ENCODE data around the gene BCORL1.

Gene BCORL1

DNA sequence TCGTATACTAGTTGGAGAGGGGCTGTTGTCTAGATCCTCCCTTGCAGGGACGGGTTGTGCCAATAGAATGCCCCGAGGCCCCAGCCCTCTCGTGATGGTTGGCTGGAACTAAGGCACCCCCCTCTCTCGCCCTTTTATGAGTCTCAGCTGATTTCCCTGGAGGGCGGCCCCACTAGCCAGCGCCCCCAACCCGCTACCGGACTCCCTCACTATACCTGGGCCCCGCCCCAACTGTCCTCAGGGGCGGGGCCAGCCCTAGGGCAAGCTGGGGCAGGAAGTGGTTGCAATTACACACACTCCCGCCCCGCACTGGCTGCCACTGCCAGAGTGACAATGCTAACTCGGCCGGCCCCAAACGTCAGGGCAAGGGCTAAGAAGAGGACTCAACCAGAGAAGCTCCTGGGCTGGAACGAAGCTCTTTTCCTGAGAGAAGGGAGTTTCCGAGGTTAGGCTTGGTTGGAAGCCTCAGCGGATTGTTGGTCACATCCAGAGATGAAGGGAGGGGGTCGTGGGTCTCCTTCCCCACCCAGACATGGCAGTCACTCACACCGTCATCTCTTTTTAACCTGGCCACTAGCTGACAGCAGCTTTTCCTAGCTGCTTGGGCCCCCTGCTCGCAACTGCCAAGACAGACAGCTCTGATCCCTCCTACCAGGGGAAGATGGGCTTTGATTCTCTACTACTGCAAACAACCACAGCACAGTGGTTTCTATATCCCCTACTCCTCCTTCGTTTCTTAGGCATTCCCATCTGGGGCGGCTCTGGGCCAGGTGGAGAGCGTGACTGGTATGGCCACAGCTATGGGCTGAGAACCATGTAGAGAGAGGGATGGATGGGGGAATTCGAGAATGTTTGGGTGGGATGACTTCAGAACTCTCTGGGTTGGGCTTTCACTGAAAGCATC lies 21.0 kb upstream of the BCORL1 start:
- in situ Hi-C loops (cut with MboI; ENCODE audit: low sequenced_read_pairs): no loop called here

GRCh38 chrX:129963729-129964128 lies 18.7 kb upstream of the BCORL1 start:
- in situ Hi-C loops (cut with MboI; ENCODE audit: low sequenced_read_pairs): no loop called here

DNA sequence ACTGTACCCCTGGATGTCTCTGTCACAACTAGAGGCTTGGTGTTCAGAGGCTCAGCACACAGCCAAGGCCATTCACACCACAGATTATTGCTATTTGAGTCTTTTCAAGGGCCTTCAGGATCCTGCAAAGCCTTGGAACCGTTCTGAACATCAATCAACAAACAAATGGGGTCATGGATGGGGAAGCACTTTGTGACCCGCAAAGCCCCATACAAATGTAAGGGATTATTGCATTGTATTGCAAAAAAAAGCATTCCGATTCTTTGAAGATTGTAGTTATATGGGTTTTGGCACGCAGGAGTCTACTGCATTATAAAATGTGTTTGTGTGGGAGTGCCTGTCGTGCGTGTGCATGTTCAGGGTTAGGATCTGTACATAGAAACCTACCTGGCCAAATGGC lies 17.3 kb upstream of the BCORL1 start:
- in situ Hi-C loops (cut with MboI; ENCODE audit: low sequenced_read_pairs): no loop called here

DNA sequence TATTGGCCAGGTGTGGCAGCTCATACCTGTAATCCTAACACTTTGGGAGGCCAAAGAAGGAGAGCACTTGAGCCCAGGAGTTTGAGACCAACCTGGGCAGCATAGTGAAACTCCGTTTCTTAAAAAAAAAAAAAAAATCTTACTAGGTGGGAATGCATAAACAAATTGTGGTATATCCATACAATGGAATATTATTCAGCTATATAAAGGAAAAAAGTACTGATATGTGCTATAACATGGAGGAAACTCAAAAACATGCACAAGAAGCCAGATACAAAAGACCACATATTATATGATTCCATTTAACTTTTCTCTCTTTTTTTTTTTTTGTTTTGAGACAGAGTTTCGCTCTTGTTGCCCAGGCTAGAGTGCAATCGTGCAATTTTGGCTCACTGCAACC lies 13.5 kb upstream of the BCORL1 start:
- in situ Hi-C loops (cut with MboI; ENCODE audit: low sequenced_read_pairs): no loop called here

DNA sequence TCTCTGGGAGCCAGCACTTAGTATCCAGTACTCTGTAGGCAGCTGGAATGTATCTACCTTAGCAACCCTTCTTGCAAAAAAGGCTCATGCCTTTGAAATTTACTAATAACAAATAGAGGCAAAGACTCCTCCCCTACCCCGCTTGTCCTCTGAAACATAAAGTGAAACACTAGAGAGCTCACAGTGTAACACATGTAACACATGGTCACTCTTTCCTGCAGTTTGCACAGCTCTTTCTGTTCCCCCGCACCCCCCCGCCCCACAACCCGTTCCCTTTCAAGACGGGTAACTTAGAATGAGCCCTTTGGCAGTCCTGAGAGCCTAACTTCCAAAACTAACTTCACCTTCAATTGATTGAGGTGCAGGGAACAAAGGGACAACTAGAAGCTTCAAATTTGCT lies 6.0 kb upstream of the BCORL1 start:
- in situ Hi-C loops (cut with MboI; ENCODE audit: low sequenced_read_pairs): no loop called here

- in situ Hi-C loops (cut with MboI; ENCODE audit: low sequenced_read_pairs): no loop called here
Measured at GRCh38 chrX:129979207-129979920, 3.1 kb upstream of the BCORL1 start.

- in situ Hi-C loops (cut with MboI; ENCODE audit: low sequenced_read_pairs): no loop called here
Measured at GRCh38 chrX:129980001-129980401, 2.4 kb upstream of the BCORL1 start.

DNA sequence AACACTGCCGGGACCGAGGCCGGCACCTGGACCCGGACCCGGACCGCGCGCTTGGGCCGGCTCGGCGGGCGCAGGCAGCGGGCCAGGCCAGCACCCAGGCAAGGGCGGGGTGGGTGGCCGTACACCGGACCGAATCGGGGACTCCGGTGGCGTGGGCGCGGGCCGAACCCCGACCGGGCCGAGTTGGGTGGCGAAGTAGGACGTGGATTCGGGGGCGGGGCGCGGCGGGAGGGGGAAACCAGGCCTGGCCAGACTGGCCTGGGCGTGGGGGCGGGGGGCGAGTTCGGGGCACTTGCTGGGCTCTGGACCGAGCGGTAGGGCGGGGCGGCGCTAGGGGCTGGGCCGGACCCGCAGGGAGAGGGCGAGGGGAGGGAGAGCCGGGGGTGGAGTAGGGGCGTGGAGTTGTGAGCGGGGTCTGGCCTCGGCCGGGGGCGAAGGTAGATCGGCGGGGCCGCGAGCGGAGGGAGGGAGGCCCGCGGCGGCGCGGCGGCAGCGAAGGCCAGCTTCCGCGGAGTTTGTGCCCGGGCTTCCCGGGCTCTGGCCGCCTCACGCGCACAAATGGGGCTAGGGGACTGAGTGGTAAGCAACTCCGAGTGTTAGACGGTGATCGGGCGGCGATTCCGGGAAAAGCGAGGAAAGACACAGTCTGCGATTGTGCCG lies 1.8 kb upstream of the BCORL1 start:
- in situ Hi-C loops (cut with MboI; ENCODE audit: low sequenced_read_pairs): no loop called here

DNA sequence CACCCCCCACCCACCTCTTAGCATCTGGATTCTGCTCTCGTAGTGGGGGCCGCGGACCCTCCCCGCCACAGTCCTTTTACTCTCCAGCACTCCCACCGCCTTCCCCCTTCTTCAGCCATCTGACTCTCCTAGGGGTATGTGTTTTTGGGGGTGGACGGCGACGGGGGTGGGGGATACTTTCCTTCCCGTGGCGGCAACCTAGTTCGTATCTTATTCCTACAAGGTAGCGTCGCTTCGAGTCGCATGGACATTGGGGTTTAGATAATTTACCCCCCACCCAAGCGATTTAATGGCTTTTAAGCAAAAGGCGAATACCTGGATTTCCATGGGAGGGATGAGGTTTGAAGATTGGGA lies 1.3 kb upstream of the BCORL1 start:
- in situ Hi-C loops (cut with MboI; ENCODE audit: low sequenced_read_pairs): no loop called here

DNA sequence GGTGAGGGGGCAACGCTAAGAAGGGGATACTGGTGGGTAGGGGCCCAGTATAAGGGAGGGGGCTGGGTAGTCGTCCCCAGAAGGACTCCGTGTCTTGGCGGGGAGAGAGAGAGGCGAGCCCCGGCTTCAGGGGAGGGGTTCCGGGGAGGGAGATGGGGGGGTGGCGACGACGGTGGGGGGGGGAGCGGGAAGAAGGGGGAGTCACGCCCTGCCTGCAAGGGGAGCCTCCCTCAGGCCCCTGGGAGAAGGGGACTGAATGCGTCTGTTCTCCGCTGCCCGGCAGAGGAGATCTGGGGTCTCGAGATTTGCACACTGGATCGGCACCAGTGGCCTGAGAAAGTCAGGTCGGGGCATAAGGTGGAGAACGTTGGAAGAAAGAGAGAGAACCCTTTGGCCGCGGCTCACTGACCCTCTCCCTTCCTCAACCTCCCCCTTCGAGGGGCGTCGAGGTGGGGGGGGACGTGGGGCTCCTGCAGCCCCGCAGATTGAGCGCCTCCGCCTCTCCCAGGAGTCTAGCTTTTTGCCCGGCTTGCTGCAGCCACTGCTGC lies 609 bp upstream of the BCORL1 start:
- in situ Hi-C loops (cut with MboI; ENCODE audit: low sequenced_read_pairs): no loop called here

DNA sequence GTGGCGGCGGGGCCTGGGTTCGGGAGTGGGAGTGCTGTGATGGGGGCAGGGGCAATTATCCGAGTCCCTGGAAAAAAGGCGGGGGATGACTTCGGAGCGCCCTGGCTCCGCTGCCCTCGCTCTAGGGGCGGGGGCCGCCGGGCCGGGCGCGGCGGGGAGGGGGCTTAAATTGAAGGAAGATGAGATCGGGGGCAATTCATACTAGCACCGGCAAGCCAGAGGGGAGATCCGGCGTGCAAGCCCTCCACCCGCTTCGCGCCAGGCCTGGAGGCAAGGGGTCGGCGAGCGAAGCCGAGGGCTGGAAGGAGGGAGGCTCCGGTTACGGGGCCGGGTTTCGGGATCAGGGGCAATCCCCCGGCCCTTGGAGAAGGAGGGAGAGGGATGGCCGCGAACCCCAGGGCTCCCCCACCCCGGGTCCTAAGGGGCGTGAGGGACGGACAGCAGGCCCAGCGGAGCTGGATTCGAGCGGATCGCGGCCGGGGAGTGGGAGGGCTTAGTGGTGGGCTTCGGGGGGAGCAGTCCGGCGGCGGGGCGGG lies 1.2 kb downstream of the BCORL1 start:
- in situ Hi-C loops (cut with MboI; ENCODE audit: low sequenced_read_pairs): no loop called here

GRCh38 chrX:129984111-129984958 lies 1.9 kb downstream of the BCORL1 start:
- in situ Hi-C loops (cut with MboI; ENCODE audit: low sequenced_read_pairs): no loop called here

DNA sequence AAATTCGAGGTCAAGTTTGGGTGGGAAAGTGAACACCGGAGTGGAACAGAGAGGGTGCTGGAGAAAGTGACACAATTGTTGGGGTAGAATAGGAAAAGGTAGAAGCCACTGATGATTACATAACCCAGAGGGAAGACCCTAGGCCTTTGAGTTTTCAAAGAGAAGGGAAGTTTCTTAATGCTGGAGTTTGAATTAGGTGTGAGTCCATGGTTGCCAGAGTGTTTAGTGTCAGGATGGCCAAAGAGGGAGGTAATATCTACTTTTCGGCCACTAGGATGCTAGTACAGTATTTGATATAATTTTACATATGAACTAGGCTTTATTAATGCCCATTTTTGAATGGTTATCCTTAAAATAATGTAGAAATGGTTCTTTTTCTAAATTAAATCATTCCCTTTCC lies 5.4 kb downstream of the BCORL1 start:
- in situ Hi-C loops (cut with MboI; ENCODE audit: low sequenced_read_pairs): no loop called here

GRCh38 chrX:129992181-129992580 lies 9.7 kb downstream of the BCORL1 start:
- in situ Hi-C loops (cut with MboI; ENCODE audit: low sequenced_read_pairs): no loop called here

- in situ Hi-C loops (cut with MboI; ENCODE audit: low sequenced_read_pairs): no loop called here
Measured at GRCh38 chrX:129996120-129996519, 13.7 kb downstream of the BCORL1 start.

- in situ Hi-C loops (cut with MboI; ENCODE audit: low sequenced_read_pairs): no loop called here
Measured at GRCh38 chrX:129997086-129997485, 14.7 kb downstream of the BCORL1 start.

DNA sequence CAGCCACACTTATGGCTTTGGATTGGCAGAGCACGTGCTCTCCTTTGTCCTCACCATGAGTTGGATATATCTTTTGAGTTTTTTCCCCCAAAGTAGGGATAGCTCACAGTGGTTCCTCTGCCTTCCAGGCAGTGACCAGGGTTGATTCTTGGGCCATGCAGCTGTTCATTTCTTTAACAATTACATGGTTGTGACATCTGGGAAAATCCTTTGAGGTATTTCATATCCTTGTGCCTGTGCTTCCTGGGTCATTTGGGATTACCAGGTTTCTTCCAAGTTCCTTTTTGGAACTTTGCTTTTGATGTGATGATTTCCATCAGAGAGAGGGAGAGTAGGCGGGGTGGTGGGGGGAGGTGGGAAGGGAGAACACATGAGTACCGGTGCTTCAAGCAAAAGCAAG lies 15.6 kb downstream of the BCORL1 start:
- in situ Hi-C loops (cut with MboI; ENCODE audit: low sequenced_read_pairs): no loop called here

DNA sequence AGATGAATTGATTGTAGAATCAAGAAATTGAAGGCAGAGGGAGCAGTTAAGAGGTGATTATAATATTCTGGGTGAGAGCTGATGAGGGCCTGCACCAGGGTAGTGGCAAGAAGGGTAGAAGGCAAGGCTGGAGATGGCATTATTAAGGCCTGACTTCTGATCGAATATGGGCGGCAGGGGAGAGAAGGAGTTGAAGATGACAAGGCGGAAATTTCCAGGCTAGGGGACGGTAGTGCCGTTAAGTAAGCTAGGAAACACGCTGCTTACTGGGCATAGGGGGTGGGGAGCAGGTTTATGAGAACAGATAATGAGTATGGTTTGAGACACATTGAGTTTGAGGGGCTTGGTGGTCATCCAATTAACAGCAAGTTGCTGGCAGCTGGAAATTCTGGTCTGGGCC lies 19.5 kb downstream of the BCORL1 start:
- in situ Hi-C loops (cut with MboI; ENCODE audit: low sequenced_read_pairs): no loop called here

DNA sequence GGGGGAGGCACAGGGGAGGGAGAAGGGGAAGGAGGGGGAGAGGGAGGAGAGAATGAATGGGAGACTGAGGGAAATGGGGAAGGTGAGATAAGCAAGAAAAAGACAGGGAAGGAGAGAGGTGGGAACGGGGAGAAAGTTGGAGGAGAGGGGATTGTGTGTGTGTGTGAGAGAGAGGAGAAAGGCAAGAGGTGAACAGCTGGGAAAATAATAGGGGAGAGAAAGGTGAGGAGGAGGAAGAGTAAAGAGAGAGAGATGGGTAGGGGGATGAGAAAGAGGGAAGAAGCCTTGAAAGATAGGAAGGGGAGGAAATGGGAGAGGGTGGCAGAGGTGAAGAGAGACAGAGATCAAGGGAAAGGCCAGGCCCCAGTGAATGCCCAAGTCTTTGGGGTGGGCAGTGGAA lies 20.1 kb downstream of the BCORL1 start:
- in situ Hi-C loops (cut with MboI; ENCODE audit: low sequenced_read_pairs): no loop called here

DNA sequence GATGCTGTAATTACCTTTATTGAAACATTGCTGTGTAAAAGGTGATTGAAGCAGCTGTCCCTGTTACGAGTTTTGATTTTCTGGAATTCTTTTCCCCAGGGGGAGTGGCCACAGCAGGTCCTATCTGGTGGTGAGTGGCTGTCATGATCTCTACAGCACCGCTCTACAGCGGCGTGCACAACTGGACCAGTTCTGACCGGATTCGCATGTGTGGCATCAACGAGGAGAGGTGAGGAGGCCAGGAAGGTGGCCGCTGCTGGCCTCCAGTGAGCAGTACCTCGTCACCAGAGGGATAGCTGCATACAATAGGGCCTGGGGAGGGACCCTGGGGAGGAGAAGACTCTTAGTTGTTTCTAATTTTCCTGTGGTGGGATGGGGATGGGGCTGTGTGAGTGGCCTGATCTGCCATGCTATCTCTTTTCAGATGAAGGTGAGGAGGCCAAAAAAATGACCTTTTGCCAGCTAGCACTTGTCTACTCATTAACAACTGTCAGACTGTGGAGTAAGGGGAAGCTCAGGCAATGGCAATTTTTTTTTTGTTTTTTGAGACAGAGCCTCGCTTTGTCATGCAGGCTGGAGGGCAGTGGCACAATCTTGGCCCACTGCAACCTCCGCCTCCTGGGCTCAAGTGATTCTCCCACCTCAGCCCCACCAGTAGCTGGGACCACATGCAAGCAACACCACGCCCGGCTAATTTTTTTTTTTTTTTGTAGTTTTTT lies 22.8 kb downstream of the BCORL1 start:
- in situ Hi-C loops (cut with MboI; ENCODE audit: low sequenced_read_pairs): no loop called here
